Endodermal cell (in vitro differentiated cells): Measurements from ENCODE around the gene NDRG2. TPM values are rescaled to one million over a fixed set of nuclear protein-coding genes. Genes with fewer than 3 reads are reported as not detected.

Experiments used
- DNase-seq: peaks from one replicate; pipeline ENCODE4 v3.0.0-alpha.2; 2017
- H3K27ac ChIP-seq: 2 replicates; pipeline ENCODE4 v1.5.1; 2013; ENCODE audit warnings: mild to moderate bottlenecking, low read depth, low read length, moderate library complexity
- H3K27me3 ChIP-seq: 2 replicates; pipeline ENCODE4 v1.6.1; 2013; ENCODE audit warnings: mild to moderate bottlenecking, low read length, moderate library complexity; ENCODE audit not compliant: insufficient read depth, control insufficient read depth, poor library complexity, severe bottlenecking
- H3K36me3 ChIP-seq: 2 replicates; pipeline ENCODE4 v1.7.0; 2013; ENCODE audit warnings: mild to moderate bottlenecking, low read length, moderate library complexity; ENCODE audit not compliant: control insufficient read depth, insufficient read depth
- H3K4me1 ChIP-seq: one replicate; pipeline ENCODE4 v1.7.0; 2013; ENCODE audit warnings: low read length; ENCODE audit not compliant: control insufficient read depth, insufficient read depth
- H3K4me3 ChIP-seq: 2 replicates; pipeline ENCODE4 v1.5.1; 2013; ENCODE audit warnings: mild to moderate bottlenecking, low read length, moderate library complexity
- H3K9ac ChIP-seq: 2 replicates; pipeline ENCODE4 v1.6.1; 2013; ENCODE audit warnings: mild to moderate bottlenecking, low read length, moderate library complexity; ENCODE audit not compliant: poor library complexity, severe bottlenecking; ENCODE audit errors: extremely low read depth
- H3K9me3 ChIP-seq: 2 replicates; pipeline ENCODE4 v1.6.1; 2013; ENCODE audit warnings: mild to moderate bottlenecking, low read length, moderate library complexity; ENCODE audit not compliant: control insufficient read depth
- H3K27ac Mint-ChIP-seq: 2 replicates; pipeline ENCODE4 v1.8.0; 2020; ENCODE audit warnings: mixed read lengths
- H3K27me3 Mint-ChIP-seq: 2 replicates; pipeline ENCODE4 v1.8.0; 2021; ENCODE audit warnings: mild to moderate bottlenecking, mixed read lengths; ENCODE audit not compliant: insufficient read depth
- H3K36me3 Mint-ChIP-seq: 2 replicates; pipeline ENCODE4 v1.8.0; 2020; ENCODE audit warnings: low read depth, mixed read lengths
- H3K4me1 Mint-ChIP-seq: 2 replicates; pipeline ENCODE4 v1.8.0; 2020; ENCODE audit warnings: mixed read lengths
- H3K4me3 Mint-ChIP-seq: 2 replicates; pipeline ENCODE4 v1.8.0; 2020; ENCODE audit warnings: mild to moderate bottlenecking, moderate library complexity, mixed read lengths
- H3K9me3 Mint-ChIP-seq: 2 replicates; pipeline ENCODE4 v1.8.0; 2020; ENCODE audit warnings: mild to moderate bottlenecking, mixed read lengths
- WGBS, 2 experiments: methylation state at CpG; one replicate each; pipeline versions ENCODE4 v1.1.5 to v1.1.7; 2013; ENCODE audit warnings: missing lambda C conversion rate in 2 of 2, mixed read lengths in 1 of 2; ENCODE audit not compliant: insufficient coverage in 1 of 2, insufficient read length in 1 of 2; 5-methylcytosine and 5-hydroxymethylcytosine counted together
- total RNA-seq, 2 donors: library from RNA; stranded (reverse); fragmentation: NEBNext Ultra II Directional in 1 of 2; extraction: Animal tissue kit (Norgen Biotek cat#: 25700) in 1 of 2; gene quantifications; 2 replicates in 1 of 2; 3 replicates in 1 of 2; pipeline ENCODE4 v1.2.1, GENCODE V29; 2021
- TF ChIP-seq, protein P1 (sequence below): fragments of 200-600 bp; sonication (generic); conservative IDR thresholded peaks from 2 replicates; pipeline ENCODE4 v1.5.0; 2021; ENCODE audit warnings: antibody characterized with exemption, mild to moderate bottlenecking

NDRG2 gene
- total RNA-seq, 2 donors from 2014 or later, result 46.3 to 52.8 TPM

DNA sequence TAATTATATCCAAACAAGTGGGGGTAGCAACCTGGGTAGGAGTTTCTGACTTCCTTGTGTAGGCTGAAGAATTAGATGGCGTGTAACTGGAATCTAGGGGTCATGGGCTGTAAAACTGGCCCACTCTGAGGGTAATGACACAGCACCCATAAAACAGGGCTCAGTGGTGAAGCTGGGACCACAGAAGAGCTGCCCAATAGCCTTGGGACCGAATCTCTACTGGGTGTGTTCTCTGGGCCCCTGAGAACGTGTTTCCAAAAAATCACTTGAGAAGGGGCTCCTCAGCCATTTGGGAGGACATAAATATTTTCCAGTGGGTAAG, 36.4 kb upstream of the NDRG2 start:
- WGBS, 2 experiments, result 92 to 100% methylated on average over 1 to 3 of the region's 3 CpGs
- no peaks in the 10 kb centered on the region for H3K27me3 ChIP-seq
- peaks cover 18% of the 10 kb centered on the region for H3K4me1 Mint-ChIP-seq
- H3K9ac ChIP-seq, result no peak overlapping the region
- no peaks in the 10 kb centered on the region for H3K9me3 Mint-ChIP-seq
- TF ChIP-seq, protein P1, sequence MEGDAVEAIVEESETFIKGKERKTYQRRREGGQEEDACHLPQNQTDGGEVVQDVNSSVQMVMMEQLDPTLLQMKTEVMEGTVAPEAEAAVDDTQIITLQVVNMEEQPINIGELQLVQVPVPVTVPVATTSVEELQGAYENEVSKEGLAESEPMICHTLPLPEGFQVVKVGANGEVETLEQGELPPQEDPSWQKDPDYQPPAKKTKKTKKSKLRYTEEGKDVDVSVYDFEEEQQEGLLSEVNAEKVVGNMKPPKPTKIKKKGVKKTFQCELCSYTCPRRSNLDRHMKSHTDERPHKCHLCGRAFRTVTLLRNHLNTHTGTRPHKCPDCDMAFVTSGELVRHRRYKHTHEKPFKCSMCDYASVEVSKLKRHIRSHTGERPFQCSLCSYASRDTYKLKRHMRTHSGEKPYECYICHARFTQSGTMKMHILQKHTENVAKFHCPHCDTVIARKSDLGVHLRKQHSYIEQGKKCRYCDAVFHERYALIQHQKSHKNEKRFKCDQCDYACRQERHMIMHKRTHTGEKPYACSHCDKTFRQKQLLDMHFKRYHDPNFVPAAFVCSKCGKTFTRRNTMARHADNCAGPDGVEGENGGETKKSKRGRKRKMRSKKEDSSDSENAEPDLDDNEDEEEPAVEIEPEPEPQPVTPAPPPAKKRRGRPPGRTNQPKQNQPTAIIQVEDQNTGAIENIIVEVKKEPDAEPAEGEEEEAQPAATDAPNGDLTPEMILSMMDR, result no peak
- no peak overlapping the region for H3K27ac Mint-ChIP-seq
- no peak overlapping the region for H3K4me3 Mint-ChIP-seq
- H3K36me3 Mint-ChIP-seq, result no peaks in the 10 kb centered on the region
- no peak for DNase-seq
- no peaks in the 10 kb centered on the region for H3K27me3 Mint-ChIP-seq
- no peaks in the 10 kb centered on the region for H3K36me3 ChIP-seq
- H3K9me3 ChIP-seq, result no peaks in the 10 kb centered on the region
- no peak overlapping the region for H3K4me3 ChIP-seq
- H3K27ac ChIP-seq, result no peak overlapping the region
- H3K4me1 ChIP-seq, result peaks cover 4% of the 10 kb centered on the region

- no peak for DNase-seq
- Histone ChIP-seq H3K36me3 (no peaks in the 10 kb centered on the region), H3K27me3 (no peaks in the 10 kb centered on the region), H3K27ac (no peak overlapping the region), H3K4me1 (peaks cover 4% of the 10 kb centered on the region), H3K4me3 (no peak overlapping the region), H3K9ac (no peak overlapping the region), H3K9me3 (no peaks in the 10 kb centered on the region)
- Mint-ChIP-seq H3K4me3 (no peak overlapping the region), H3K9me3 (no peaks in the 10 kb centered on the region), H3K4me1 (peaks cover 20% of the 10 kb centered on the region), H3K27ac (no peak overlapping the region), H3K27me3 (no peaks in the 10 kb centered on the region), H3K36me3 (no peaks in the 10 kb centered on the region)
- WGBS, 2 experiments, result 87 to 90% methylated on average over 11 to 13 of the region's 13 CpGs
- TF ChIP-seq, protein P1, result no peak
Measured at GRCh38 chr14:21060614-21061346, 35.9 kb upstream of the NDRG2 start.

DNA sequence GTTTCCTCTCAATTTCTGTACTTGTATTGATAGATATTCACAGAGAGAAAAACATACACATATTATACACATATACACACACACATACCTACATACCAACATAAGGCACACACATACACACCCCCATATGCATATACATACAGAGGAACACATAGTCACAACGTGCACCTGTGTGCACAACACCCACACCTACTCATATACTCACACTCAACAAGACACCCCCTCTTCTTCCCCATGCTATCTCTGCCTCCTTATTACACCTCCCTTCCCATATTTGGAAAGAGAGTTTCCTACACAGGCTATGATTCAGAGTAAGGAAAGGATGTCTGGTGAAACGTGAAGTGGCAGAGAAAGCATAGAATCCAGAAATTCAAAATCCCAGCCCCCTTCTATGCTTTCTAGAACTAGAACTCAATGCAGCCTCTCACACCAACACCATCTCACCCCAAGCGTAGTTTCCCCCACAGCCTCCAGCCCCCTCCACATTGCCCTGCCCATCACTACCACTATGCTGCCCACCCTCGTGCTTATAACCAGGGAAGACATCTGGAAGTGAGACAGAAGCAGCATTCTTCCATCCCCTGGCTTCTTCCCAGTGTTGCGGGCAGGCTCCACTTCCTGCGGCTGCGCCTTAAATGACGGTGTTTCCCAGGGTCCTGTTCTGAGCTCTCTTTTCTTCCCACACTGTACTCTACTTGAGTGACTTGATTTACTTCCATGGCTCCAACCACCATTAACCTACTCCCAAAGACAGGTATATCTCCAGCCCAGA, 35.2 kb upstream of the NDRG2 start:
- no peak overlapping the region for H3K27ac Mint-ChIP-seq
- 90 to 95% methylated on average over 6 to 8 of the region's 8 CpGs for WGBS, 2 experiments
- peaks cover 26% of the 10 kb centered on the region for H3K4me1 Mint-ChIP-seq

More for the DNA sequence above, 35.2 kb upstream of the NDRG2 start:
- H3K9me3 Mint-ChIP-seq, result no peaks in the 10 kb centered on the region
- no peaks in the 10 kb centered on the region for H3K9me3 ChIP-seq
- H3K9ac ChIP-seq, result no peak overlapping the region
- no peak overlapping the region for H3K4me3 Mint-ChIP-seq
- H3K27me3 Mint-ChIP-seq, result no peaks in the 10 kb centered on the region
- TF ChIP-seq, protein P1, result no peak
- H3K4me3 ChIP-seq, result no peak overlapping the region
- H3K27ac ChIP-seq, result no peak overlapping the region
- DNase-seq, result no peak
- peaks cover 6% of the 10 kb centered on the region for H3K4me1 ChIP-seq
- no peaks in the 10 kb centered on the region for H3K36me3 ChIP-seq
- no peaks in the 10 kb centered on the region for H3K27me3 ChIP-seq
- no peaks in the 10 kb centered on the region for H3K36me3 Mint-ChIP-seq
